K562 (cell line): ENCODE results near the gene NRROS. TPM values are rescaled to one million over a fixed set of nuclear protein-coding genes. Genes with fewer than 3 reads are reported as not detected.

Experiments used
- ATAC-seq: fragments of 200-7000 bp; cut with Tn5 transposase; 3 replicates; pipeline ENCODE4 v1.9.1; 2020; ENCODE audit warnings: moderate library complexity
- BruUV-seq: library from RNA; stranded (reverse); fragments of 400-500 nt; replicated peaks from 2 replicates; lab custom pipeline; 2021; lab: Mats Ljungman, UMichigan
- CTCF ChIA-PET: fragments of 300-600 bp; formaldehyde crosslinking; extraction: SDS; loops from one replicate; lab custom pipeline; 2021; ENCODE audit warnings: low intra/inter-chr PET ratio; lab: Yijun Ruan, JAX
- POLR2A ChIA-PET: fragments of 300-600, 350-650 bp; sonication (Branson Sonifier 250); formaldehyde crosslinking; extraction: SDS; loops from one replicate; lab custom pipeline; 2021; ENCODE audit warnings: antibody characterized with exemption, inconsistent platforms; lab: Yijun Ruan, JAX
- DNase-seq, 4 experiments: peaks; one replicate each; pipeline versions ENCODE4 v3.0.0 to v3.0.0-alpha.2; 2011 to 2018; ENCODE audit warnings: low spot score in 3 of 4, mixed read lengths in 3 of 4; ENCODE audit errors: extremely low read depth in 1 of 4
- FAIRE-seq: peaks from 2 replicates; lab custom pipeline; 2011; peaks lifted over from hg19 to GRCh38; lab: Jason Lieb, UNC
- H2AFZ ChIP-seq: 2 replicates; pipeline ENCODE4 v1.6.0; 2011; ENCODE audit warnings: low read depth, low read length, control low read depth, inconsistent platforms
- H3K27ac ChIP-seq: fragments of 200-600 bp; 3 replicates; pipeline ENCODE4 v1.8.0; 2011; ENCODE audit warnings: low read depth, mild to moderate bottlenecking, control low read depth, inconsistent platforms, low read length, moderate library complexity, mixed read lengths; ENCODE audit errors: extremely low read depth
- H3K27me3 ChIP-seq, 2 experiments: fragments of 300-600 bp in 1 of 2; 2 replicates in 1 of 2; 3 replicates in 1 of 2; pipeline versions ENCODE4 v1.6.0 to v1.8.0; 2011; ENCODE audit warnings: inconsistent platforms in 2 of 2, low read length in 2 of 2, mild to moderate bottlenecking in 1 of 2, mixed read lengths in 1 of 2, moderate library complexity in 1 of 2; ENCODE audit not compliant: control insufficient read depth in 2 of 2, insufficient read depth in 2 of 2
- H3K36me3 ChIP-seq: fragments of 300-600 bp; 3 replicates; pipeline ENCODE4 v1.8.0; 2011; ENCODE audit warnings: mild to moderate bottlenecking, low read length, inconsistent platforms; ENCODE audit not compliant: control insufficient read depth, insufficient read depth
- H3K4me1 ChIP-seq, 2 experiments: fragments of 200-600 bp in 1 of 2; replicated peaks in 1 of 2; 2 replicates in 1 of 2; 3 replicates in 1 of 2; pipeline versions ENCODE4 v1.5.1 to v1.8.0; 2011; ENCODE audit warnings: inconsistent platforms in 2 of 2, low read length in 2 of 2, mild to moderate bottlenecking in 1 of 2, mixed read lengths in 1 of 2, moderate library complexity in 1 of 2; ENCODE audit not compliant: control insufficient read depth in 2 of 2, insufficient read depth in 2 of 2
- H3K4me2 ChIP-seq: 2 replicates; pipeline ENCODE4 v1.6.1; 2011; ENCODE audit warnings: low read length, control low read depth, inconsistent platforms, mixed read lengths; ENCODE audit not compliant: insufficient read depth
- H3K4me3 ChIP-seq: fragments of 200-600 bp; sonication (generic), shearing (Covaris generic); 2 replicates; pipeline ENCODE4 v1.5.1; 2016; ENCODE audit warnings: control low read depth, inconsistent platforms
- H3K79me2 ChIP-seq: fragments of 200-600 bp; 3 replicates; pipeline ENCODE4 v1.8.0; 2011; ENCODE audit warnings: low read length, inconsistent platforms; ENCODE audit not compliant: control insufficient read depth, insufficient read depth
- H3K9ac ChIP-seq, 2 experiments: 2 replicates each; pipeline versions ENCODE4 v1.6.0 to v1.6.1; 2011; ENCODE audit warnings: low read depth in 2 of 2, low read length in 2 of 2, control low read depth in 1 of 2, inconsistent platforms in 1 of 2, mild to moderate bottlenecking in 1 of 2, mixed read lengths in 1 of 2; ENCODE audit not compliant: insufficient read depth in 1 of 2
- H3K9me1 ChIP-seq: one replicate; pipeline ENCODE4 v1.6.0; 2011; ENCODE audit warnings: inconsistent platforms, mild to moderate bottlenecking, low read length, moderate library complexity; ENCODE audit not compliant: control insufficient read depth, insufficient read depth
- H3K9me3 ChIP-seq: replicated peaks from 2 replicates; pipeline ENCODE4 v1.5.1; 2011; ENCODE audit warnings: low read depth, low read length, inconsistent platforms; ENCODE audit not compliant: control insufficient read depth, insufficient read depth
- H4K20me1 ChIP-seq: replicated peaks from 2 replicates; pipeline ENCODE4 v1.6.1; 2011; ENCODE audit warnings: low read length, inconsistent platforms, mixed read lengths; ENCODE audit not compliant: control insufficient read depth, insufficient read depth
- BCLAF1 ChIP-seq, 2 experiments: fragments of 450-650 bp in 1 of 2; IDR thresholded peaks; 2 replicates each; pipeline ENCODE4 v1.6.1; 2011 to 2017; ENCODE audit warnings: low read depth in 2 of 2, antibody characterized with exemption in 1 of 2, borderline replicate concordance in 1 of 2, low read length in 1 of 2, mild to moderate bottlenecking in 1 of 2, mixed read lengths in 1 of 2; ENCODE audit not compliant: control insufficient read depth in 1 of 2
- CBX2 ChIP-seq: fragments of 200-600 bp; sonication (generic); IDR thresholded peaks from one replicate; pipeline ENCODE4 v1.6.1; 2012; ENCODE audit warnings: mild to moderate bottlenecking, low read length, inconsistent platforms; ENCODE audit not compliant: insufficient read depth, poor library complexity, severe bottlenecking
- CEBPB ChIP-seq: fragments of 450-650 bp; IDR thresholded peaks from 2 replicates; pipeline ENCODE4 v1.6.1; 2016; ENCODE audit warnings: missing genetic modification characterization, missing compliant biosample characterization
- KLF6 ChIP-seq: fragments of 250-450 bp; sonication (Bioruptor Pico); IDR thresholded peaks from 2 replicates; pipeline ENCODE4 v1.4.0; 2020; ENCODE audit warnings: mild to moderate bottlenecking, moderate library complexity, borderline replicate concordance
- SMC3 ChIP-seq: conservative IDR thresholded peaks from 2 replicates; pipeline ENCODE4 v1.6.1; 2011; ENCODE audit warnings: low read depth, low read length, improper control_type of control experiment; ENCODE audit not compliant: insufficient read depth
- TARDBP ChIP-seq: fragments of 450-650 bp; IDR thresholded peaks from 2 replicates; pipeline ENCODE4 v1.6.1; 2016
- ZNF197 ChIP-seq: fragments of 200-800 bp; sonication (Bioruptor generic); IDR thresholded peaks from 2 replicates; pipeline ENCODE4 v1.6.1; 2016; ENCODE audit warnings: low read depth, missing genetic modification characterization, missing compliant biosample characterization
- ZNF707 ChIP-seq: fragments of 250-450 bp; sonication (Bioruptor Pico); conservative IDR thresholded peaks from 2 replicates; pipeline ENCODE4 v1.8.0; 2022; ENCODE audit warnings: inconsistent platforms, mild to moderate bottlenecking, moderate library complexity
- WGBS: fragments of 100-300 bp; shearing (Covaris generic); methylation state at CpG from one replicate; pipeline ENCODE4 v1.1.6; 2016; ENCODE audit warnings: low coverage, mixed read lengths; ENCODE audit not compliant: insufficient coverage; ENCODE audit errors: missing lambda C conversion rate; 5-methylcytosine and 5-hydroxymethylcytosine counted together
- in situ Hi-C: fragments of 300-500 bp; cut with MboI; formaldehyde crosslinking; loops from 4 replicates; pipeline ENCODE4 v1.15.0; 2018; ENCODE audit warnings: inconsistent platforms, mixed read lengths
- intact Hi-C: fragments of 100-400 bp; cut with micrococcal nuclease; formaldehyde crosslinking; loops from 2 replicates; pipeline ENCODE4 v1.14.2; 2022
- polyA plus RNA-seq, 8 experiments: library from polyadenylated mRNA; depleted of rRNA in 4 of 8; stranded (reverse) in 5 of 8; unstranded in 3 of 8; fragments of >200 nt; fragmentation: Nextera tagmentation in 2 of 8; fragmentation: Illumina TruSeq in 1 of 8; extraction: Ambion mirVana in 2 of 8; extraction: Trizol in 1 of 8; gene quantifications; 2 replicates each; pipeline versions ENCODE4 v1.2.1 to v1.2.3, GENCODE V29; 2011 to 2014; ENCODE audit warnings: inconsistent platforms in 1 of 8, missing spikeins in 1 of 8
- total RNA-seq, 7 experiments: library from RNA; depleted of rRNA in 6 of 7; stranded (reverse); fragments of >200 nt in 6 of 7; fragmentation: Illumina TruSeq in 2 of 7; extraction: Trizol in 2 of 7; gene quantifications; 2 replicates each; pipeline versions ENCODE4 v1.2.1 to v1.2.3, GENCODE V29; 2011 to 2021; ENCODE audit warnings: low replicate concordance in 1 of 7
- TF ChIP-seq, protein P1 (sequence below): fragments of 450-650 bp; IDR thresholded peaks from 2 replicates; pipeline ENCODE4 v1.6.1; 2016; ENCODE audit warnings: mild to moderate bottlenecking
- TF ChIP-seq, protein P2 (sequence below): fragments of 250-450 bp; sonication (Bioruptor Pico); IDR thresholded peaks from 2 replicates; pipeline ENCODE4 v1.5.0; 2021

Gene NRROS
- total and polyA plus RNA-seq, 9 of the 15 experiments (the other 6 are each of a cell fraction or from before 2014, with no cell fraction given): 0.34 to 13.8 (median 3.8) TPM

DNA sequence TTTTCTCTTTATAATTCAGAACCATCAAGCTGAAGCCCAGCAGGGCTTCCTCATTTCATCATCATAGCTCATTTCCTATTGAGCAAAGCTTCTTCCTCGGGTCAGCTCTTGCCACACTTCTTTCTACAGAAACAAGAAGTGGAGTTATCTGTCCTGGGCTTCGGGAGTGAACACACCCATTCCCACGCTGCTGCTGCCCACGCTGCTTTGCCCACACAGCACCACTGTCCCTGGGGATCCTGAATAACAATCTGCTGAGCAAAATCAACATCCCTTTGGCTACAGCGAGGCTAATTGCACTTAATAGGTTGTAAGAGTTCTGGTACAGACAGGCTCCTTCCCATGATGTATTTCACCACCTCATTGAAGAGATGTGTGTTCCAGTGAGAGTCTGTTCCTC lies 48.9 kb downstream of the NRROS start (continued):
- TF ChIP-seq BCLAF1 (IDR thresholded peaks at IDR 0.05; ENCODE audit: borderline replicate concordance in 1 of 2, control insufficient read depth in 1 of 2, low read depth in 2 of 2, low read length in 1 of 2): no peak
- TF ChIP-seq ZNF707 (CRISPR knock-in tag): no peak

GRCh38 chr3:196689941-196690660 lies 50.6 kb downstream of the NRROS start:
- no TSS peak for BruUV-seq
- Histone ChIP-seq H3K79me2 (no peaks in the 10 kb centered on the region), H3K4me2 (no peak overlapping the region), H4K20me1 (no peaks in the 10 kb centered on the region), H3K9me1 (no peaks in the 10 kb centered on the region), H3K36me3 (no peaks in the 10 kb centered on the region), H3K4me1 (peaks cover 5 to 6% of the 10 kb centered on the region in 2 experiments; a peak in 4 of 5 replicates), H3K9me3 (0 out of 2 replicates have a peak, but pooled peaks cover 2% of the 10 kb centered on the region), H3K27me3 (no peaks in the 10 kb centered on the region), H3K9ac (no peak overlapping the region), H3K4me3 (no peak overlapping the region), H2AFZ (no peak overlapping the region), H3K27ac (no peak overlapping the region)
- TF ChIP-seq, protein P1, sequence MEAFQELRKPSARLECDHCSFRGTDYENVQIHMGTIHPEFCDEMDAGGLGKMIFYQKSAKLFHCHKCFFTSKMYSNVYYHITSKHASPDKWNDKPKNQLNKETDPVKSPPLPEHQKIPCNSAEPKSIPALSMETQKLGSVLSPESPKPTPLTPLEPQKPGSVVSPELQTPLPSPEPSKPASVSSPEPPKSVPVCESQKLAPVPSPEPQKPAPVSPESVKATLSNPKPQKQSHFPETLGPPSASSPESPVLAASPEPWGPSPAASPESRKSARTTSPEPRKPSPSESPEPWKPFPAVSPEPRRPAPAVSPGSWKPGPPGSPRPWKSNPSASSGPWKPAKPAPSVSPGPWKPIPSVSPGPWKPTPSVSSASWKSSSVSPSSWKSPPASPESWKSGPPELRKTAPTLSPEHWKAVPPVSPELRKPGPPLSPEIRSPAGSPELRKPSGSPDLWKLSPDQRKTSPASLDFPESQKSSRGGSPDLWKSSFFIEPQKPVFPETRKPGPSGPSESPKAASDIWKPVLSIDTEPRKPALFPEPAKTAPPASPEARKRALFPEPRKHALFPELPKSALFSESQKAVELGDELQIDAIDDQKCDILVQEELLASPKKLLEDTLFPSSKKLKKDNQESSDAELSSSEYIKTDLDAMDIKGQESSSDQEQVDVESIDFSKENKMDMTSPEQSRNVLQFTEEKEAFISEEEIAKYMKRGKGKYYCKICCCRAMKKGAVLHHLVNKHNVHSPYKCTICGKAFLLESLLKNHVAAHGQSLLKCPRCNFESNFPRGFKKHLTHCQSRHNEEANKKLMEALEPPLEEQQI: no peak
- TF ChIP-seq CBX2 (no peak), TARDBP (no peak), SMC3 (no peak), CEBPB (tag) (peak; percentile 26; the same call in 1 of the 2 replicates), KLF6 (CRISPR knock-in tag) (no peak), ZNF197 (CRISPR knock-in tag) (no peak)
- TF ChIP-seq, protein P2, sequence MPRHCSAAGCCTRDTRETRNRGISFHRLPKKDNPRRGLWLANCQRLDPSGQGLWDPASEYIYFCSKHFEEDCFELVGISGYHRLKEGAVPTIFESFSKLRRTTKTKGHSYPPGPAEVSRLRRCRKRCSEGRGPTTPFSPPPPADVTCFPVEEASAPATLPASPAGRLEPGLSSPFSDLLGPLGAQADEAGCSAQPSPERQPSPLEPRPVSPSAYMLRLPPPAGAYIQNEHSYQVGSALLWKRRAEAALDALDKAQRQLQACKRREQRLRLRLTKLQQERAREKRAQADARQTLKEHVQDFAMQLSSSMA: no peak
- FAIRE-seq (no peak), ATAC-seq (no peak), DNase-seq (no peak)
- in situ Hi-C loops (no loop called here), intact Hi-C loops (no loop called here)
- ChIA-PET CTCF (no interaction called here), POLR2A (no interaction called here)
- 70% methylated on average over 17 of the region's 17 CpGs for WGBS
